GM20431 (cell line): ENCODE data around the gene ANKRD33.

Experiments used
- in situ Hi-C: fragments of 300-500 bp; cut with MseI, MboI; formaldehyde crosslinking; loops from one replicate; pipeline ENCODE4 v1.15.0; 2020; ENCODE audit warnings: low sequenced_read_pairs; ENCODE audit not compliant: unreplicated experiment

Gene ANKRD33

GRCh38 chr12:51913071-51914033, 25.4 kb downstream of the ANKRD33 start:
- in situ Hi-C loops, result no loop called here

GRCh38 chr12:51914034-51914923, 26.4 kb downstream of the ANKRD33 start:
- in situ Hi-C loops, result no loop called here

GRCh38 chr12:51915003-51915625, 27.2 kb downstream of the ANKRD33 start:
- in situ Hi-C loops, result no loop called here

GRCh38 chr12:51915951-51916350, 28.0 kb downstream of the ANKRD33 start:
- in situ Hi-C loops, result no loop called here

GRCh38 chr12:51917041-51917590, 29.2 kb downstream of the ANKRD33 start:
- in situ Hi-C loops, result no loop called here

GRCh38 chr12:51917746-51918453, 30.0 kb downstream of the ANKRD33 start:
- in situ Hi-C loops, result no loop called here

- in situ Hi-C loops, result no loop called here
These were observed 32.1 kb downstream of the ANKRD33 start for GRCh38 chr12:51920046-51920445.

GRCh38 chr12:51921017-51921725, 33.3 kb downstream of the ANKRD33 start:
- in situ Hi-C loops, result no loop called here

GRCh38 chr12:51922146-51922545, 34.2 kb downstream of the ANKRD33 start:
- in situ Hi-C loops, result no loop called here

GRCh38 chr12:51922762-51923505, 35.0 kb downstream of the ANKRD33 start:
- in situ Hi-C loops, result no loop called here

- in situ Hi-C loops, result no loop called here
These were observed 35.8 kb downstream of the ANKRD33 start for GRCh38 chr12:51923506-51924365.

GRCh38 chr12:51924551-51925319, 36.8 kb downstream of the ANKRD33 start:
- in situ Hi-C loops, result no loop called here

- in situ Hi-C loops, result no loop called here
These were observed 37.6 kb downstream of the ANKRD33 start for GRCh38 chr12:51925346-51926063.

- in situ Hi-C loops, result no loop called here
These were observed 38.2 kb downstream of the ANKRD33 start for GRCh38 chr12:51926064-51926632.

GRCh38 chr12:51926718-51927117, 38.8 kb downstream of the ANKRD33 start:
- in situ Hi-C loops, result no loop called here
